ENCODE data around the gene NUCB1. TPM values are rescaled to one million over a fixed set of nuclear protein-coding genes. Genes with fewer than 3 reads are reported as not detected.
"Not testable (repeated sequence)": the region's sequence is repeated elsewhere in the genome, so short reads cannot be mapped to it uniquely, and the experiment has no call there.

The NUCB1 gene
- total RNA-seq, 2 donors from 2014 or later, result 168 to 183 TPM

DNA sequence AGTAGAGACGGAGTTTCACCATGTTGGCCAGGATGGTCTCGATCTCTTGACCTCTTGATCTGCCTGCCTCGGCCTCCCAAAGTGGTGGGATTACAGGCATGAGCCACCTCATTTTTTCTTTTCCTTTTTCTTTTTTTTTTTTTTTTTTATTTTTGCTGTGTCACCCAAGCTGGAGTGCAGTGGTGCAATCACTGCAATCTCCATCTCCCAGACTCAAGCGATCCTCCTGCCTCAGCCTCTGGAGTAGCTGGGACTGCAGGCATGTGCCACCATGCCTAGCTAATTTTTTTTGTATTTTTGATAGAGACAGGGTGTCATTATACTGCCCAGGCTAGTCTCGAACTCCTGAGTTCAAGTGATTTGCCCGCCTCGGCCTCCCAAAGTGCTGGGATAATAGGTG is 2.2 kb downstream of the NUCB1 start:
- peaks cover 17% of the 10 kb centered on the region in 2 donors for H3K36me3 Mint-ChIP-seq (ENCODE audit: insufficient read depth in 2 of 2)

GRCh38 chr19:48903788-48904187 is 3.7 kb downstream of the NUCB1 start:
- not testable (repeated sequence) for H3K9me3 Mint-ChIP-seq; H3K4me3 Mint-ChIP-seq; DNase-seq; H3K27ac Mint-ChIP-seq; ATAC-seq (replicated peaks in 1 of 2); H3K27me3 Mint-ChIP-seq (ENCODE audit: low read depth)
- peaks cover 18 to 24% of the 10 kb centered on the region in 2 donors for H3K36me3 Mint-ChIP-seq (ENCODE audit: insufficient read depth in 2 of 2)
- peaks cover 33% of the 10 kb centered on the region for H3K4me1 Mint-ChIP-seq (ENCODE audit: low read depth)

More for the DNA sequence above, 2.2 kb downstream of the NUCB1 start:
- not testable (repeated sequence) for H3K9me3 Mint-ChIP-seq; DNase-seq; H3K27me3 Mint-ChIP-seq (ENCODE audit: low read depth); ATAC-seq (replicated peaks in 1 of 2)
- peak overlapping the region; percentile 23 to 50 for H3K4me3 Mint-ChIP-seq
- H3K4me1 Mint-ChIP-seq (ENCODE audit: low read depth), result peaks cover 33% of the 10 kb centered on the region
- peak overlapping the region; percentile 12 for H3K27ac Mint-ChIP-seq

DNA sequence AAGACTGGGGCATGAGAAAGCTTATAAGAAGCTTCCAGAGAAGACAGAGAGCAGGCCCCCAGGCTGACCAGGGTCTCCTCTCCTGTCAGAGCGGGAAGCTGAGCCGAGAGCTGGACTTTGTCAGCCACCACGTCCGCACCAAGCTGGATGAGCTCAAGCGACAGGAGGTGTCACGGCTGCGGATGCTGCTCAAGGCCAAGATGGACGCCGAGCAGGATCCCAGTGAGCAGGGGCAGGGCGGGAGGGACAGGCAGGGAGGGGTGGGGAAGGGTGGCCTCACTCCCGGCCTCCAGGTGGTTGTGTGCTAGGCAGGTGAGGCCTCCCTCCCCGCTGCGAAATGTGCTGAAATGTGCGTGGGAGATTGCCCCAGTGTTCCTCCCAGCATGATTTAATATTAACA is 5.6 kb downstream of the NUCB1 start:
- Mint-ChIP-seq H3K27me3 (ENCODE audit: low read depth) (no peaks in the 10 kb centered on the region), H3K27ac (no peak overlapping the region), H3K9me3 (no peaks in the 10 kb centered on the region), H3K4me3 (no peak overlapping the region), H3K36me3 (ENCODE audit: insufficient read depth in 2 of 2) (peaks cover 15 to 24% of the 10 kb centered on the region in 2 donors), H3K4me1 (ENCODE audit: low read depth) (peaks cover 21% of the 10 kb centered on the region)
- no peak for DNase-seq
- no peak for ATAC-seq (replicated peaks in 1 of 2)

DNA sequence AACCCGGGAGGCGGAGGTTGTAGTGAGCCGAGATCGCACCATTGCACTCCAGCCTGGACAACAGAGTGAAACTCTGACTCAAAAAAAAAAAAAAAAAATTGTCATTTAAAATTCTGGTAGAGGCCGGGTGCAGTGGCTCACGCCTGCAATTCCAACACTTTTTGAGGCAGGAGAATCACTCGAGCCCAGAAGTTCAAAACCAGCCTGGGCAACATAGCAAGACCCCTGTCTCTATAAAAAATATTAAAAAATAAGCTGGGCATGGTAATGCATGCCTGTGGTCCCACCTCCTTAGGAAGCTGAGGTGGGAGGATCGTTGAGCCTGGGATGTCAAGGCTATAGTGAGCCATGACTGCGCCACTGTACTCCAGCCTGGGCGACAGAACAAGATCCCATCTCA is 6.2 kb downstream of the NUCB1 start:
- H3K27me3 Mint-ChIP-seq (ENCODE audit: low read depth), result no peaks in the 10 kb centered on the region
- H3K36me3 Mint-ChIP-seq (ENCODE audit: insufficient read depth in 2 of 2), result peaks cover 15 to 23% of the 10 kb centered on the region in 2 donors
- peaks cover 15% of the 10 kb centered on the region for H3K4me1 Mint-ChIP-seq (ENCODE audit: low read depth)
- DNase-seq, result no peak
- no peak overlapping the region for H3K4me3 Mint-ChIP-seq
- H3K27ac Mint-ChIP-seq, result no peak overlapping the region
- ATAC-seq (replicated peaks in 1 of 2), result no peak
- H3K9me3 Mint-ChIP-seq, result no peaks in the 10 kb centered on the region

DNA sequence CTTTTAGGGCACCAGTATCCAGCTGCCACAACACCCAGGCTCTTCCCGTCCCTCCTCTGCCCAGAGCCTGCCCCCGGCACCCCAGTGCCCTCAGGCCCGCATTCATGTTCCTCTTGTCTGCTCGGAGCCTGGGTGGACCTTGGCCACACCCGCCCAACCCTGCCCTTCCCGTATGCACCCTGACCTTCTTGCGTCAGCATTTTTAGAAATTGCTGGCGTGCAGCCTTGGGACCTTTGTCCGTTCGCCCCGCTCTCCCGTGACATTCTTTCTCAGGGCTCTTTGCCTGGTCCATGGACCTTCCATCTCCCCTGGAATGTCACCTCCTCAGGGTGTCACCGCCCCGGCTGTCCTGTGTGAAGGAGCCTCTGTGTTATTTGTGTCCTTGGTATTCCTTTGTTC is 7.6 kb downstream of the NUCB1 start:
- DNase-seq (no peak), ATAC-seq (replicated peaks in 1 of 2) (no peak)
- no peak overlapping the region for H3K4me3 Mint-ChIP-seq
- no peak overlapping the region for H3K27ac Mint-ChIP-seq
- H3K27me3 Mint-ChIP-seq (ENCODE audit: low read depth), result no peaks in the 10 kb centered on the region
- peaks cover 1% of the 10 kb centered on the region for H3K4me1 Mint-ChIP-seq (ENCODE audit: low read depth)
- H3K36me3 Mint-ChIP-seq (ENCODE audit: insufficient read depth in 2 of 2), result peaks cover 11 to 26% of the 10 kb centered on the region in 2 donors
- H3K9me3 Mint-ChIP-seq, result no peaks in the 10 kb centered on the region

- DNase-seq, result not testable (repeated sequence)
Observed at GRCh38 chr19:48909424-48910077, 9.4 kb downstream of the NUCB1 start.

DNA sequence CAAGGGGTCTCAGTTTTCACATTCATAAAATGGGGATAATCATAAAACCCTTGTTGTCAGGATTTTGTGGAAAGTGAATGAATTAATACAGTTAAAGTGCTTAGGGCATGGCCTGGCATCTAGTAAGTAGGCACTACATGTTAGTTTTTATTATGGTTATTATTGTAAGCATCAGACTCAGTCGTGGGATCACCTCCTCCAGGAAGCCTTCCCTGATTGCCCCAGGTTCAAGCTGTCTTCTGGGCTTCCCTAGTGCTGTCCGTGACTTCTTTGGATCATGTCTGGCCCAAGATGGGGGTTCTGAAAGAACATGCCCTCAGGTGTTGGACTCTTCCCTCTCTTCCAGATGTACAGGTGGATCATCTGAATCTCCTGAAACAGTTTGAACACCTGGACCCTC is 10.7 kb downstream of the NUCB1 start:
- Mint-ChIP-seq H3K9me3 (no peaks in the 10 kb centered on the region), H3K4me1 (ENCODE audit: low read depth) (no peaks in the 10 kb centered on the region), H3K4me3 (no peak overlapping the region), H3K27ac (no peak overlapping the region), H3K27me3 (ENCODE audit: low read depth) (no peaks in the 10 kb centered on the region), H3K36me3 (ENCODE audit: insufficient read depth in 2 of 2) (peaks cover 14 to 31% of the 10 kb centered on the region in 2 donors)
- DNase-seq (no peak), ATAC-seq (replicated peaks in 1 of 2) (no peak)

More at GRCh38 chr19:48909424-48910077, 9.4 kb downstream of the NUCB1 start:
- ATAC-seq (replicated peaks in 1 of 2); H3K4me1 Mint-ChIP-seq (ENCODE audit: low read depth); H3K27ac Mint-ChIP-seq; H3K9me3 Mint-ChIP-seq; H3K4me3 Mint-ChIP-seq; H3K27me3 Mint-ChIP-seq (ENCODE audit: low read depth): not testable (repeated sequence)
- peaks cover 17 to 33% of the 10 kb centered on the region in 2 donors for H3K36me3 Mint-ChIP-seq (ENCODE audit: insufficient read depth in 2 of 2)

- Mint-ChIP-seq H3K9me3 (no peaks in the 10 kb centered on the region), H3K36me3 (ENCODE audit: insufficient read depth in 2 of 2) (peaks cover 14 to 30% of the 10 kb centered on the region in 2 donors), H3K27ac (no peak overlapping the region), H3K4me1 (ENCODE audit: low read depth) (no peaks in the 10 kb centered on the region), H3K4me3 (no peak overlapping the region), H3K27me3 (ENCODE audit: low read depth) (no peaks in the 10 kb centered on the region)
- no peak for DNase-seq
- peak; percentile 45 to 57 for ATAC-seq (replicated peaks in 1 of 2)
Observed at GRCh38 chr19:48913114-48913889, 13.2 kb downstream of the NUCB1 start.

GRCh38 chr19:48914181-48914580 is 14.1 kb downstream of the NUCB1 start:
- ATAC-seq (replicated peaks in 1 of 2) (no peak), DNase-seq (no peak)
- Mint-ChIP-seq H3K27ac (no peak overlapping the region), H3K36me3 (ENCODE audit: insufficient read depth in 2 of 2) (peaks cover 16 to 35% of the 10 kb centered on the region in 2 donors), H3K4me1 (ENCODE audit: low read depth) (no peaks in the 10 kb centered on the region), H3K27me3 (ENCODE audit: low read depth) (no peaks in the 10 kb centered on the region), H3K4me3 (no peak overlapping the region), H3K9me3 (no peaks in the 10 kb centered on the region)

- Mint-ChIP-seq H3K27me3 (ENCODE audit: low read depth) (no peaks in the 10 kb centered on the region), H3K27ac (no peak overlapping the region), H3K36me3 (ENCODE audit: insufficient read depth in 2 of 2) (peaks cover 16 to 31% of the 10 kb centered on the region in 2 donors), H3K4me3 (no peak overlapping the region), H3K4me1 (ENCODE audit: low read depth) (no peaks in the 10 kb centered on the region), H3K9me3 (no peaks in the 10 kb centered on the region)
- no peak for ATAC-seq (replicated peaks in 1 of 2)
- DNase-seq, result no peak
Observed at GRCh38 chr19:48915757-48916156, 15.6 kb downstream of the NUCB1 start.

DNA sequence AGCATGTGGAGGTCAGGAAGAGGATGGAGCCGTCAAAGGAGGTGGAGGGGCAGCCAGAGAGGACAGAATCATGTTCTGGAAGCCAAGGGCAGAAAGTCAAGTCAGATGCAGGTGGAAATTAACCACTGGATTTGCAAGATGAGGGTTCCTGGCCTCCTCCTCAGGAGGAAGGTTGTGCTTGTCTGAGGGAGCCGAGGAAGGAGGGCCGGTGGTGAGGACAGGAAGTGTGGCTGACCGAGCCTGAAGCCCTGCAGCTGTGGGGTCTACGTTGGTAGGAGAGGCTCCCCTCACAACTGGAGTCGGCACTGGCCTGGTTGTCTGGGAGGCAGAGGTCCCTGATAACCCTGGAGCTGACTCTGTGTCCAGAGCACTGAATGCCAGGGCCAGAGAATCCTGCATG is 18.0 kb downstream of the NUCB1 start:
- Mint-ChIP-seq H3K36me3 (ENCODE audit: insufficient read depth in 2 of 2) (peaks cover 11 to 24% of the 10 kb centered on the region in 2 donors), H3K27me3 (ENCODE audit: low read depth) (no peaks in the 10 kb centered on the region), H3K27ac (no peak overlapping the region), H3K9me3 (no peaks in the 10 kb centered on the region), H3K4me1 (ENCODE audit: low read depth) (no peaks in the 10 kb centered on the region), H3K4me3 (no peak overlapping the region)
- DNase-seq (no peak), ATAC-seq (replicated peaks in 1 of 2) (no peak)

GRCh38 chr19:48918801-48919247 is 18.7 kb downstream of the NUCB1 start:
- Mint-ChIP-seq H3K4me3 (no peak overlapping the region), H3K36me3 (ENCODE audit: insufficient read depth in 2 of 2) (peaks cover 11 to 27% of the 10 kb centered on the region in 2 donors), H3K9me3 (no peaks in the 10 kb centered on the region), H3K27me3 (ENCODE audit: low read depth) (no peaks in the 10 kb centered on the region), H3K27ac (no peak overlapping the region), H3K4me1 (ENCODE audit: low read depth) (no peaks in the 10 kb centered on the region)
- DNase-seq, result no peak
- ATAC-seq (replicated peaks in 1 of 2), result peak in 1 of 2 donors; percentile 43

DNA sequence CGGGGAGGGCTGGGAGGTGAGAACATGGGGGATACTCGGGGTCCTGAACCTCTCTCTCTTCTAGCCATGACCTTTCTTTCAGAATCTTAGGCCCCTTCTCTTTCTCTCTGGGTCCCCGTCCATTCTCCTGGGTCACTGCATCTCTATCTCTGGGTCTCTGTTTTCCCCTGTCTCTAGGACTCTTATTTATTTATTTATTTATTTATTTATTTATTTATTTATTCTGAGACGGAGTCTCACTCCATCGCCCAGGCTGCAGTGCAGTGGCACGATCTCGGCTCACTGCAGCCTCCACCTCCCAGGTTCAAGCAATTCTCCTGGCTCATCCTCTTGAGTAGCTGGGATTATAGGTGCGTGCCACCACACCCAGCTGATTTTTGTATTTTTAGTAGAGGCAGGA is 19.2 kb downstream of the NUCB1 start:
- not testable (repeated sequence) for H3K27me3 Mint-ChIP-seq (ENCODE audit: low read depth); H3K4me3 Mint-ChIP-seq; ATAC-seq (replicated peaks in 1 of 2); H3K27ac Mint-ChIP-seq; H3K9me3 Mint-ChIP-seq; H3K4me1 Mint-ChIP-seq (ENCODE audit: low read depth); DNase-seq
- peaks cover 8 to 24% of the 10 kb centered on the region in 2 donors for H3K36me3 Mint-ChIP-seq (ENCODE audit: insufficient read depth in 2 of 2)
